ENCODE measurements around the gene HBG2. TPM values are rescaled to one million over a fixed set of nuclear protein-coding genes. Genes with fewer than 3 reads are reported as not detected.

The HBG2 gene
- total and polyA plus RNA-seq, 2 experiments from 2014 or later = not detected

- TF ChIP-seq CREB1 (CRISPR knock-in tag; IDR thresholded peaks at IDR 0.05; ENCODE audit: low read depth) (no peak), JUNB (IDR thresholded peaks at IDR 0.05; ENCODE audit: unreplicated experiment) (no peak), POLR2AphosphoS5 (IDR thresholded peaks at IDR 0.05; ENCODE audit: low read depth) (no peak)
Measured at GRCh38 chr11:5224538-5225479, 29.8 kb downstream of the HBG2 start (continued).

GRCh38 chr11:5223686-5224085 lies 30.9 kb downstream of the HBG2 start:
- no peak overlapping the region for H3K4me2 ChIP-seq
- ATAC-seq = no peak
- TF ChIP-seq ETS1 (IDR thresholded peaks at IDR 0.05) (no peak), STAT1 (IDR thresholded peaks at IDR 0.05; ENCODE audit: unreplicated experiment) (no peak), CTCF (conservative IDR thresholded peaks at IDR 0.05; ENCODE audit: low read depth in 2 of 2) (no peak), CREB1 (CRISPR knock-in tag; IDR thresholded peaks at IDR 0.05; ENCODE audit: low read depth) (no peak), ZNF114 (CRISPR knock-in tag; IDR thresholded peaks at IDR 0.05) (no peak), ZNF331 (CRISPR knock-in tag; IDR thresholded peaks at IDR 0.05; ENCODE audit: low read depth) (no peak), REST (IDR thresholded peaks at IDR 0.05; ENCODE audit: unreplicated experiment) (no peak), NANOG (IDR thresholded peaks at IDR 0.05; ENCODE audit: borderline replicate concordance) (no peak), POLR2AphosphoS5 (IDR thresholded peaks at IDR 0.05; ENCODE audit: low read depth) (no peak), EZH2 (IDR thresholded peaks at IDR 0.05; ENCODE audit: low read depth, unreplicated experiment) (no peak)

More at GRCh38 chr11:5223686-5224085, 30.9 kb downstream of the HBG2 start:
- no peak for DNase-seq (ENCODE audit: low spot score)
- H3K4me1 Mint-ChIP-seq = no peaks in the 10 kb centered on the region
- H3K79me2 ChIP-seq (replicated peaks; ENCODE audit: insufficient read depth) = no peaks in the 10 kb centered on the region
- H3K27ac ChIP-seq (ENCODE audit: low read depth) = no peak overlapping the region
- H3F3A ChIP-seq (replicated peaks; ENCODE audit: low read depth) = no peaks in the 10 kb centered on the region
- H3K36me3 Mint-ChIP-seq (ENCODE audit: low read depth) = peaks cover 13% of the 10 kb centered on the region; the same call in 2 of the 3 replicates
- H3K27me3 ChIP-seq (ENCODE audit: insufficient read depth) = no peaks in the 10 kb centered on the region
- no peaks in the 10 kb centered on the region for H3K36me3 ChIP-seq (ENCODE audit: insufficient read depth)
- no peaks in the 10 kb centered on the region for H4K20me1 ChIP-seq (replicated peaks; ENCODE audit: insufficient read depth)
- H3K9me3 Mint-ChIP-seq = peaks cover 38% of the 10 kb centered on the region
- H3K4me1 ChIP-seq (ENCODE audit: insufficient read depth) = no peaks in the 10 kb centered on the region
- no peak overlapping the region for H3K4me3 Mint-ChIP-seq
- H3K4me3 ChIP-seq = no peak overlapping the region
- H2AFZ ChIP-seq = no peak overlapping the region
- H3K27ac Mint-ChIP-seq = no peak overlapping the region
- no peaks in the 10 kb centered on the region for H3K9me2 ChIP-seq (ENCODE audit: insufficient read depth)
- H3K27me3 Mint-ChIP-seq (ENCODE audit: insufficient read depth, low read depth, poor library complexity) = no peaks in the 10 kb centered on the region

All from GM23338 (cell line).